GOT3 (cell line): ENCODE data around the gene KIF19.

Source experiments
- DNase-seq: peaks from one replicate; lab custom pipeline; 2025; ENCODE audit warnings: mixed read lengths; lab: John Stamatoyannopoulos, UW

The KIF19 gene

DNA sequence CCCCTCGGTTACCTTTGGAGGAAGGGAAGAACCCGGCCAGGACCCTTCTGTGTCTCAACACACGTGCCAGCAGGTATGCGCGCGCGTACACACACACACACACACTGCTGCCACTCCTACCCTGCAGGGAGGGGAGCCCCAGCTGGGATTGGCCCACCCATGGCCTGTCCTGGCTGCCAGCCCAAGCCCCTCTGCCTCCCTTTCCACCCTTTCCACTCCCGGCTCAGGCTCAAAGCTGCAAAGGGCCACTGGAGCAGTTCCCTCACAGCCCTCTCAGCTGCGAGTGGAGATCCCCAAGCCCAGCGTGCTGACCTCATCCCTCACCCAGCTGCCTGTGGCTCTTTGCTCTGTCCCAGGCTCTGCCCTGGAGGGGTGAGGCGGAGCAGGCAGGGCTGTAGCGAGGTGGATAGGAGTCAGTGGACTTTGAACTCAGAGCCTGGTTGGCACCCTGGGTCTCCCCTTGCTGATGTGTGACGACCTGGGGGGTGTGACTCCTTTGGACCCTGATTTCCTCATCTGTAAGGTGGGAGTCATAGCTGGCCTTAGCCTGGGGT is 14.5 kb downstream of the KIF19 start:
- DNase-seq: no peak

DNA sequence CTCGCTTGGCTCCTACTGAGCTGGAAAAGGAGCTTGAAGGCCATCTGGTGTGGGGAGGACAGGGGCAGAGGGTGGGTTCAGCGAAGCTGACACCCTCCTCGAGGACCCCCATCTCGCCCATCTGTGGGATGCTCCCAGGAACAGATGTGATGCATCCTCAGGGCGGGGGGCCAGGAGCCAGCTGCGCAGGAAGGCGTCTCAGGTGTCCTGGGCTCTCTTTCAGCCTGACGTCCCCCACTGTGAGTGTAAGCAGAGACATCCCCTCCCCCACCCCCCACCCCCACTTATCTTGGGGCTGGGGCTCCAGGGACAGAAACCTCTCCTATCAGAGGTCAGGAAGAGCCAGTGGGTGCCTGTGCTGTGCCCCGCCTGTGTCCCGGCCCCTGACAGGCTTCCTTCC is 16.2 kb downstream of the KIF19 start:
- no peak for DNase-seq

DNA sequence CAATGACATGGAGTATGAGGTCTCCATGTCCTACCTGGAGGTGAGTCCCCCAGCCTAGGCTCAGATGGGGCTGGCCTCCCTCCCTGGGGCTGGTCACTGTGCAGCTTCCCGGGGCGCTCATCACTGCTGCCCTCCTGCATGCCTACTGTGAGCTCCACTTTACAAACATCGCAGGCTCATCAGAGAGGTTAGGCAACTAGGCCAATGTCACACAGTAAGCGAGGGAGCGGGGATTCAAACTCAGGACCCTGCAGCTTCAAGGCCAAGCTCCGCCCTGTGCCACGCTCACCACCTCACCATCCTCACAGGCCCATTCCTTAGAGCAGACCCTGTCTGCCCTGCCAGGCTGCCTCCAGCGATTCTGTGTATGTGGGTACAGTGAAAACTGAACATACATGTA is 17.1 kb downstream of the KIF19 start:
- DNase-seq: no peak

- no peak for DNase-seq
Observed at GRCh38 chr17:74343526-74344284, 17.7 kb downstream of the KIF19 start.

GRCh38 chr17:74344658-74345057 is 18.6 kb downstream of the KIF19 start:
- no peak for DNase-seq

DNA sequence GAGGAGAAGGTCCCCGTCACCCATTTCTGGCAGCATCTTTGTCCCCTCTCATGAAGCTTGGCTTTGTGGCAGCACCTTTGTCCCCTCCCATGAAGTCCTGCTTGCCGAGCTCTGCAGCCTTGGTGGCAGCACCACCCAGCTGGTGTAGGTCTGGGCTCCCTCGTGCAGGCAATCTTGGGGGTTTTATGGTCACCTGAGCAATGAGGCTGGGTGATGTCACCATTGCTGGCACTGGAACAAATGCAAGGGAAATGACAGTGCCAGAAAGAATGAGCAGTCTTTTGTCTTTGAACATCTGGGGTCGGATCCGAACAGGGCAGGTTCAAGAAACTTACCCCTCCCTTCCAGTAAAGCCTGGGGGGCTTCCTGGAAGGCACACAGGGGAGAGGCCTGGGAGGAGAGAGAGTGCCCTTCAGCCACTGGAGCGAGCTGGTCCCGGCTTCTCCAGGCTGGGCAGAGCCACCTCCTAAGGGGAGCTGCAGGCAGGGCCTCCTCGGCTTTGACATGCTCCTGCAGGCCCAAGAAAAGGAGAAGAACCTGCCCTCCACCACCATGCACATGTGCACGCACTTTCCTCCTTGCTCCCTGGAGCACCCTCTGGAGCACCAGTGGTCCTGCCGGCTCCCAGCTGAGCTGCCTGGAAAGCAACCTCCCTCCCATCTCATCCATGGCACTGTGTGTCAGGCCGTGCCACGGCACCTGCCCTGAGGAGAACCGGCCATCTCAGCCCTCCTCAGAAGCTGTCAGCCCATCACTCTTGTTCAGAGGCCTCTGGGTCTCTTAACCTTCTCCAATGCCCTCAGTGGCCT is 19.6 kb downstream of the KIF19 start:
- DNase-seq: no peak

GRCh38 chr17:74347646-74348045 is 21.6 kb downstream of the KIF19 start:
- DNase-seq: no peak

GRCh38 chr17:74349120-74349519 is 23.1 kb downstream of the KIF19 start:
- no peak for DNase-seq

DNA sequence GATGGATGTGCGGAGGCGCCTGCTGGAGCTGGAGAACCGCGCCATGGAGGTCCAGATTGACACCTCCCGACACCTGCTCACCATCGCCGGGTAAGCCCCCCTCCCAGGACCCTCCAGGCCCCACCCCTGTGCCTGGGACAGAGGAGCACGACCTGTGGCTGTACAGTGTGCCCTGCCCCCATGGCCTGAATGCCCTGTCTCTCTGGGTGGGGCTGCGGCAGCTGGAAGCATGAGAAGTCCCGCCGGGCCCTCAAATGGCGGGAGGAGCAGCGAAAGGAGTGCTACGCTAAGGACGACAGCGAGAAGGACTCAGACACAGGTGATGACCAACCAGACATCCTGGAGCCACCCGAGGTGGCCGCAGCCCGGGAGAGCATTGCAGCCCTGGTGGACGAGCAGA is 24.5 kb downstream of the KIF19 start:
- no peak for DNase-seq

- DNase-seq: no peak
Observed at GRCh38 chr17:74351552-74352210, 25.7 kb downstream of the KIF19 start.

- DNase-seq: no peak
Observed at GRCh38 chr17:74353446-74354060, 27.5 kb downstream of the KIF19 start.

DNA sequence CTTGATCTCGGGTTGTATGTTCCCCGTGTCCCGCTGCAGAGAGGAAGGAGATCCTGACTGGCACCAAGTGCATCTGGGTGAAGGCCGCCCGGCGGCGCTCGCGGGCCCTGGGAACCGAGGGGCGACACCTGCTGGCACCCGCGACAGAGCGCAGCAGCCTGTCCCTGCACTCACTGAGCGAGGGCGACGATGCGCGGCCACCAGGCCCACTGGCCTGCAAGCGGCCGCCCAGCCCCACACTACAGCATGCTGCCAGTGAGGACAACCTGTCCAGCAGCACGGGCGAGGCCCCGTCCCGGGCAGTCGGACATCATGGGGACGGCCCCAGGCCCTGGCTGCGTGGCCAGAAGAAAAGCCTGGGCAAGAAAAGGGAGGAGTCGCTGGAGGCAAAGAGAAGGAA is 28.1 kb downstream of the KIF19 start:
- DNase-seq: no peak

GRCh38 chr17:74354561-74354960 is 28.5 kb downstream of the KIF19 start:
- DNase-seq: no peak

- DNase-seq: no peak
Observed at GRCh38 chr17:74355065-74355464, 29.0 kb downstream of the KIF19 start.

DNA sequence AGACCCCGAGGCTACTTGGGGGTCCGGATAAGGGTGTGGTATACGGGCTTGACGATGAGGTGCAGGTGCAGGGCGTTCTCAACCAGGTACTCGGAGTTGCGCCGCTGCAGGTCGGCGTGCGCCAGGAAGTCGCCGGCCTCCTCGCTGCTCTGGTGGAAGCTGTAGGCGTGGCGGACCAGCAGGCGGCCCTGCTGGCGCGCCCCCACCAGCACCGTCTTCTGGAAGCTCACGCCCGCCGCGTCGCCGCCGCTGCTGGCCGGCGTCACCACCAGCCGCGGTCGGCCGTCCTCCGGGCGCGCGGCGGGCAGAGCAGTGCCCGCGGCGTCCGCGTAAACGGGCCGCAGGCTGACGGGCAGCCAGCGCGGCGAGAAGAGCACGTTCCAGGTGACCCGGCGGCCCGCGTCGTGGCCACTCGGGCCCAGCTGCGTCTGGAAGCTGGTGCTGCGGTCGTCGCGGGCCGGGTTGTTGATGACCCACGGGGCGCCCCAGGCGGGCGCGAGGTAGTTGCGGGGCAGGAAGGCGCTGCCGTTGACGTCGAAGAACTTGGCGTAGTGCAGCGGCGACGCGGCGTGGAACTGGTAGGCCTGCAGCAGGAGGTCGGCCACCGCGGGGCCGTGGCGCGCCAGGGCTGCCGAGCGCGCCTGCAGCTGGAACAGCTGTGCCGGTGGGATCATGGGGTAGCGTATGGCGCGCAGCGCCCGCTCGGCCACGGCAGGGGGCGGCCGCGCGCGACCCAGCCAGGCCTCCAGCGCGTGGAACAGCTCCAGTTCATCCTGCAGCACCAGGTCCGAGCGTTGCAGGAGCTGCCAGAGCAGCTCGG is 30.8 kb downstream of the KIF19 start:
- DNase-seq: no peak

GRCh38 chr17:74357466-74357809 is 31.4 kb downstream of the KIF19 start:
- DNase-seq: no peak

DNA sequence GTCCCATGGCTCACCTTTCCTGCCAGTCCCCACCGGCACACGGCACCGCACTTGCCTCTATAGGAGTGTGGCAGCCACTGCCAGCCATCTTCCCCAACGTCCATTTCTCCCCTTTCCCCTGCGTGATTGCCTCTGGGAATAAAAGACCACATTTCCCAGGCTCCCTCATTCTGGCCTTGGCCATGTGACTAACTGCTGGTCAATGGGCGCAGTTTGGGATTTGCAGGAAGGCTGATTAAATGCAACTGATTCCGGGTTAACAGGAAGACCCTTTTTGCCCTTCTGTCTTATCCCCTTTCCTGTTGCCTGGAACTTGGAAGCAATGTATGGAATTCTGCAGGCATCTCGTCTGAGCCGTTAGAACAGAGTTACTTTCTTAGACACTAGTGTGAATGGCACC is 32.7 kb downstream of the KIF19 start:
- DNase-seq: no peak

- no peak for DNase-seq
Observed at GRCh38 chr17:74359916-74360315, 33.9 kb downstream of the KIF19 start.

DNA sequence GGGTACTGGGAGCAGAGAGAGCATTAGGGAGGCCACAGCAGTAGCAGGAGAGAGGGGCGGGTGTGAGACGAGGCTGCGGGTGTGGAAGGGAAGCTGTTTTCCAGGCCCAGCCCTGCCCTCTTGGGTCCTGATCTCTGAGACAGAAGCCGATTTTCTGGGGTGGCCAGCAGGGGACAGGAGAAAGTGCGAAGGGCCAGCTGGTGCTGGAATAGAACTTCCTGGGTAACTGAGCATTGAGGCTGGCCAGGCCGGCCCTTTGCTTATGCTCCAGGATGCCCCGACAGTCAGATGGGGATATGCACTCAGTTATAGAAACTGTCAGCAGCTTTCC is 34.8 kb downstream of the KIF19 start:
- DNase-seq: no peak

DNA sequence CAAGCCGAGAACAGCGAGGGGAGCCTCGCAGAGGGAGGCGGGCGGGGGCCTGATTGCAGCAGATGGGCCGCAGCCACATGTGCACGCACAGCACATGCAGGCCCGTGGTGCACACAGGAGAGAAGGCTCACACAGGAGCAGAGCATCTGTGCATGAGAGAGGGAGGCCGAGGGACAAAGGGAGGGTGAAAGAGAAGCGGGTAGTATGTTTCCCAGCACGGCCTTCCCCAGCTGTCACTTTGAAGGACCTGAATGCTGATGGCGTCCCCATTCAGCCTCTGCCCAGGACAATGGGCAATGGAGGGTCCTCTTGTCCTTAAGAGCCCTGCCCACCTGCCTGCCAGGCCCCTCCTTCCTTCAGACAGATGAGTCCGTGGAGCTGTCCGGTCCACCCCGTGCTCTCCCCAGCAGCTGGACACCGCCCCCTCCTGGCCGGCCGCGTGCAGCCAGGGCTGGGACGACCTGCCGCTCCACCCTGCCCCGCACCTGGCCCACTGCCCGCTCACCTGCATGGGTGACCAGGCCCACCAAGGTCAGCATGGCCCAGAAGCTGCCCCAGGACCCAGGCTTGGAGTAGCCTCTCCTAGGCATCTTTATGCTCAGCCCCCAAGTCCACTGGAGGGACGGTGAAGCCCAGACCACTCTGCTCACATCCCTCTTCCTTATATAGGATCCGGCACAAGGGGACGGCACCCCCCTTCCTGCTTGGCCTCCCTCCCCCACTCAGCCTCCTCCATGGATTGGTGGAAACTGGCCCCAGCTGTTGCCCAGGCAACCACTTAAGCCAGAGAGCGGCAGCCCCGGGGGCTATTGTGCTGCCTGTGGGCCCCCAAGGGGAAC is 35.4 kb downstream of the KIF19 start, which contains the start of gene BTBD17:
TSS of gene BTBD17 (minus strand) at position 639 of the 839 bp plus-strand sequence. CDS start at position 590, 49 bp downstream.
- DNase-seq: no peak

DNA sequence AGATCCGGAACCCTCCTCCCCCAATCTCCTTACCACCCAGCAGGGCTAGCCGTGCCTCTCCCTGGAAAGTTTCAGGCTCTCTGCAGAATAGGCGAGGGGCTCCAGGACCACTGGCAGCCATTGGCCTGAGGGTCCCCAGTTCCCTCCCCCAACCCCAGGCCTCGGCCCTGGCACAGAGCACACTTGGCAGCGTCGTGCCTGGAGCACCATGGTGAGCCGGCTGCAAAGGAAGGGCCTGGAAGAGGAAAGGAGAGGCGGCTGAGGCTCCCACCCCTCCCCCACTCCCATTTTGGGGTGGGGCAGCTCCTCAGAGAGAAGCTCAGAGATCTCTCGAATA is 36.0 kb downstream of the KIF19 start:
- no peak for DNase-seq
